Esophagus squamous epithelium (tissue), 4 donors: ENCODE measurements around the gene SLC1A2.

Experiments used
- POLR2A ChIP-seq, 4 donors: fragments of 450-650 bp; IDR thresholded peaks; one replicate each; pipeline ENCODE4 v1.6.1; 2017; ENCODE audit warnings: antibody characterized with exemption in 4 of 4, mild to moderate bottlenecking in 4 of 4, moderate library complexity in 3 of 4
- TF ChIP-seq, protein P1 (sequence below), 6 experiments: fragments of 450-650 bp in 4 of 6; fragments of 200-600 bp in 2 of 6; sonication (generic) in 2 of 6; IDR thresholded peaks; one replicate each; pipeline ENCODE4 v1.5.1; 2016 to 2019; ENCODE audit warnings: antibody characterized with exemption in 6 of 6, mild to moderate bottlenecking in 4 of 6, moderate library complexity in 4 of 6

- TF ChIP-seq, protein P1, sequence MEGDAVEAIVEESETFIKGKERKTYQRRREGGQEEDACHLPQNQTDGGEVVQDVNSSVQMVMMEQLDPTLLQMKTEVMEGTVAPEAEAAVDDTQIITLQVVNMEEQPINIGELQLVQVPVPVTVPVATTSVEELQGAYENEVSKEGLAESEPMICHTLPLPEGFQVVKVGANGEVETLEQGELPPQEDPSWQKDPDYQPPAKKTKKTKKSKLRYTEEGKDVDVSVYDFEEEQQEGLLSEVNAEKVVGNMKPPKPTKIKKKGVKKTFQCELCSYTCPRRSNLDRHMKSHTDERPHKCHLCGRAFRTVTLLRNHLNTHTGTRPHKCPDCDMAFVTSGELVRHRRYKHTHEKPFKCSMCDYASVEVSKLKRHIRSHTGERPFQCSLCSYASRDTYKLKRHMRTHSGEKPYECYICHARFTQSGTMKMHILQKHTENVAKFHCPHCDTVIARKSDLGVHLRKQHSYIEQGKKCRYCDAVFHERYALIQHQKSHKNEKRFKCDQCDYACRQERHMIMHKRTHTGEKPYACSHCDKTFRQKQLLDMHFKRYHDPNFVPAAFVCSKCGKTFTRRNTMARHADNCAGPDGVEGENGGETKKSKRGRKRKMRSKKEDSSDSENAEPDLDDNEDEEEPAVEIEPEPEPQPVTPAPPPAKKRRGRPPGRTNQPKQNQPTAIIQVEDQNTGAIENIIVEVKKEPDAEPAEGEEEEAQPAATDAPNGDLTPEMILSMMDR (IDR thresholded peaks at IDR 0.05) = no peak
- no peak for TF ChIP-seq POLR2A (IDR thresholded peaks at IDR 0.05)
These were observed 98.2 kb downstream of the SLC1A2 start for GRCh38 chr11:35321111-35321510.
